Nephron progenitor cell (in vitro differentiated cells): ENCODE results near the gene CREB1.

Experiments used
- DNase-seq: peaks from one replicate; pipeline ENCODE4 v3.0.0; 2021
- H3K27ac Mint-ChIP-seq: 2 replicates; pipeline ENCODE4 v1.8.0; 2021; ENCODE audit warnings: mild to moderate bottlenecking, moderate library complexity, mixed read lengths
- H3K27me3 Mint-ChIP-seq: 2 replicates; pipeline ENCODE4 v1.8.0; 2021; ENCODE audit warnings: mild to moderate bottlenecking, low read depth, mixed read lengths; ENCODE audit not compliant: poor library complexity
- H3K36me3 Mint-ChIP-seq: 2 replicates; pipeline ENCODE4 v1.8.0; 2021; ENCODE audit warnings: low read depth, mixed read lengths
- H3K4me1 Mint-ChIP-seq: 2 replicates; pipeline ENCODE4 v1.8.0; 2021; ENCODE audit warnings: mixed read lengths
- H3K4me3 Mint-ChIP-seq: 2 replicates; pipeline ENCODE4 v1.8.0; 2021; ENCODE audit warnings: mild to moderate bottlenecking, moderate library complexity, mixed read lengths
- H3K9me3 Mint-ChIP-seq: 2 replicates; pipeline ENCODE4 v1.8.0; 2021; ENCODE audit warnings: mild to moderate bottlenecking, moderate library complexity, mixed read lengths
- TF ChIP-seq, protein P1 (sequence below): fragments of 200-600 bp; sonication (generic); IDR thresholded peaks from 2 replicates; pipeline ENCODE4 v1.5.0; 2021; ENCODE audit warnings: antibody characterized with exemption

The CREB1 gene

GRCh38 chr2:207511851-207512250, 17.9 kb upstream of the CREB1 start:
- H3K4me3 Mint-ChIP-seq: no peak overlapping the region
- H3K4me1 Mint-ChIP-seq: no peaks in the 10 kb centered on the region
- no peaks in the 10 kb centered on the region for H3K9me3 Mint-ChIP-seq
- peaks cover 13% of the 10 kb centered on the region for H3K27me3 Mint-ChIP-seq
- DNase-seq: no peak
- no peak overlapping the region for H3K27ac Mint-ChIP-seq
- TF ChIP-seq, protein P1, sequence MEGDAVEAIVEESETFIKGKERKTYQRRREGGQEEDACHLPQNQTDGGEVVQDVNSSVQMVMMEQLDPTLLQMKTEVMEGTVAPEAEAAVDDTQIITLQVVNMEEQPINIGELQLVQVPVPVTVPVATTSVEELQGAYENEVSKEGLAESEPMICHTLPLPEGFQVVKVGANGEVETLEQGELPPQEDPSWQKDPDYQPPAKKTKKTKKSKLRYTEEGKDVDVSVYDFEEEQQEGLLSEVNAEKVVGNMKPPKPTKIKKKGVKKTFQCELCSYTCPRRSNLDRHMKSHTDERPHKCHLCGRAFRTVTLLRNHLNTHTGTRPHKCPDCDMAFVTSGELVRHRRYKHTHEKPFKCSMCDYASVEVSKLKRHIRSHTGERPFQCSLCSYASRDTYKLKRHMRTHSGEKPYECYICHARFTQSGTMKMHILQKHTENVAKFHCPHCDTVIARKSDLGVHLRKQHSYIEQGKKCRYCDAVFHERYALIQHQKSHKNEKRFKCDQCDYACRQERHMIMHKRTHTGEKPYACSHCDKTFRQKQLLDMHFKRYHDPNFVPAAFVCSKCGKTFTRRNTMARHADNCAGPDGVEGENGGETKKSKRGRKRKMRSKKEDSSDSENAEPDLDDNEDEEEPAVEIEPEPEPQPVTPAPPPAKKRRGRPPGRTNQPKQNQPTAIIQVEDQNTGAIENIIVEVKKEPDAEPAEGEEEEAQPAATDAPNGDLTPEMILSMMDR: no peak
- H3K36me3 Mint-ChIP-seq: no peaks in the 10 kb centered on the region

DNA sequence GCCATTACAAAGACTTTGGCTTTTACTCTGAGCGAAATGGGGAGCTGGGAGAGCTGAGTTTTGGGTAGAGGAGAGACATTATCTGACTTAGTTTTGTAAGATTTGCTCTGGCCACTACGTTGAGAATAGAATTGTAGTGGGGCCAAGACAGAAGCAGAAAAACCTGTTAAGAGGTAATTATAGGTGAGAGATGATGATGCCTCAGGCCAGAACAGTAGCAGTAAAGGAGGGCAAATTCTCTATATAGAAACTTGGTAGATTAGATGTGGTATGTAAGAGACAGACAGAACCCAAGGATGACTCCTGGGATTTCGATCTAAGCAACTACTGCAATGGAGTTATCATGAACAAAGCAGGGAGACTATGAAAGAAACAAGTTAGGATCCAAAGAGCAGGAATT, 17.4 kb upstream of the CREB1 start:
- Mint-ChIP-seq H3K4me1 (no peaks in the 10 kb centered on the region), H3K4me3 (no peak overlapping the region), H3K9me3 (no peaks in the 10 kb centered on the region), H3K36me3 (no peaks in the 10 kb centered on the region), H3K27me3 (peaks cover 13% of the 10 kb centered on the region), H3K27ac (no peak overlapping the region)
- DNase-seq: no peak
- TF ChIP-seq, protein P1: no peak

DNA sequence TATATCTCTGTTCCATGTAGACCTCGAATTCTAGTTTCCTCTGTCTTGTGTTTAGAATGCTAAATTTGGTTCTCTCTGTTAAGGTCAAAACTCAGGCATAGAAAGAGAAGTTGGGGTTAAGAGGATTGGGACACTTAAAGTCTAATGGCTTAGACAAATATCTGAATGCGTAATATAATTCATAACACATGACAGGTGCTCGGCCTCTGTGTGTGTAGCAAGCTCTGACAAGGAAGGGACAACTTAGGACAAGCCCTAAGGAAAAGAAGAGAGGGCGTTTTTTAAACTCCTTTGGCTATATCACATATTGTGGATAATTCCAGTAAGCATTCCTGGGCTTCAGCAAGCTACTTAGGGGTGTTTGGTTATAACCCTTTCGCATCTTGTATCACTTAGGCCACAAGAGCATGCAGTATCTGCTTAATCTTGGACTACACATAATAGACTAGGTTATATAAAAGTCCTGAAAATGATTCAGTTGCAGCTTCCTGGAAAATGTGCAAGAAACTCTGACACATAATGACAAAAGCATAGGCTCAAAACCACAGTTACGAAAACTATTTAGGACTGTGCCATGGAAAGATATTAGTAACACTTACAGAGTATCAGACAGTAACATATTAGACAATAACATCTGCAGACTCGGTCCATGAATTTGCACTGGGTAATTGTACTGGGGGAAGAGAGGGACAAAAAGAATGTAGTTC, 16.1 kb upstream of the CREB1 start:
- H3K4me1 Mint-ChIP-seq: no peaks in the 10 kb centered on the region
- H3K27ac Mint-ChIP-seq: no peak overlapping the region
- no peak for DNase-seq
- no peaks in the 10 kb centered on the region for H3K36me3 Mint-ChIP-seq
- no peak overlapping the region for H3K4me3 Mint-ChIP-seq
- TF ChIP-seq, protein P1: no peak
- H3K9me3 Mint-ChIP-seq: peaks cover 3% of the 10 kb centered on the region
- peaks cover 13% of the 10 kb centered on the region for H3K27me3 Mint-ChIP-seq

- TF ChIP-seq, protein P1: no peak
- peaks cover 10% of the 10 kb centered on the region for H3K9me3 Mint-ChIP-seq
- H3K36me3 Mint-ChIP-seq: peaks cover 5% of the 10 kb centered on the region
- H3K27ac Mint-ChIP-seq: no peak overlapping the region
- H3K4me3 Mint-ChIP-seq: no peak overlapping the region
- no peak for DNase-seq
- no peaks in the 10 kb centered on the region for H3K4me1 Mint-ChIP-seq
- peaks cover 17% of the 10 kb centered on the region for H3K27me3 Mint-ChIP-seq
These were observed 15.3 kb upstream of the CREB1 start for GRCh38 chr2:207514451-207514850.

DNA sequence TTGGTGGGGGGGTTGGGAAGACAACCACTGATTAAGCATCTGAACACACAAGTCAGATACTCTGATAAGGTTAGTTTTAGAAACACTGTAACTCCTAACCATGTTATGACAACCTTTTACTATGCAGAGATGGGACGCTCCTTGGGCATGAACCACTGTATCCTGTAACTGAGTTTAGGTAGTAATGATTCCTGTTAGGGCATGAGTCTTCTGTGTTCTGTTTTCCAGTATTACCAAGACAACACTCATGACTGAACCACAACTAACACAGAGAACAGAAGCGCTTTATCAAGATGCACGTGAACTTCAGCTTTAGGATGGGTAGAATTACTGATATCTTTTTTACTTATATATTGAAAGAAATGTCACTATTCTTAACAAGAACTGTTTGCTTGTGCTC, 14.1 kb upstream of the CREB1 start:
- no peak overlapping the region for H3K27ac Mint-ChIP-seq
- no peaks in the 10 kb centered on the region for H3K4me1 Mint-ChIP-seq
- peaks cover 17% of the 10 kb centered on the region for H3K27me3 Mint-ChIP-seq
- TF ChIP-seq, protein P1: no peak
- peaks cover 5% of the 10 kb centered on the region for H3K36me3 Mint-ChIP-seq
- H3K9me3 Mint-ChIP-seq: peaks cover 10% of the 10 kb centered on the region
- no peak for DNase-seq
- no peak overlapping the region for H3K4me3 Mint-ChIP-seq

- Mint-ChIP-seq H3K9me3 (peaks cover 10% of the 10 kb centered on the region), H3K4me3 (no peak overlapping the region), H3K36me3 (peaks cover 5% of the 10 kb centered on the region), H3K27me3 (peaks cover 15% of the 10 kb centered on the region), H3K27ac (no peak overlapping the region), H3K4me1 (no peaks in the 10 kb centered on the region)
- TF ChIP-seq, protein P1: no peak
- no peak for DNase-seq
These were observed 13.6 kb upstream of the CREB1 start for GRCh38 chr2:207516206-207516605.
